NCI-H1436 treated with DMSO at 0.1 percent for 48 hours (cell line): ENCODE results near the gene KCNJ2.

Source experiments
- DNase-seq: peaks from one replicate; lab custom pipeline; 2025; lab: John Stamatoyannopoulos, UW

The KCNJ2 gene

DNA sequence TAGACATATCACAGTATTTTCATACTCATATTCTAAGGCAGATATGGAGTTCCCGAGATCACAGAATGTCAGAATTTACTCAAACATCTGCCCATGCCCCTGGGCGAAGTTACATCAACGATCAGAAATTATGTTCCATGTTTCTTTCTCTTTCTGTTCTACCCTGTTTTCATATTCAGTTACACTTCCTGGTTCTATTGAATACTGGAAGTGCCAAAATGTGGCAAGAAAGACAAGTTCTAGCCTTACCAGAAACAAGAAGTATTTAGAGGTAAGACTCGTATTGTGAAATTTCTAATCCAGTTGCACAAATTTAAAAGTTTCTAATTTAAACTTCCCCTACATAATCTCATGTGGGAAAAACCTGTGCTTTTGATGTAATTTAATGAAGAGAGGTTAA is 36.1 kb downstream of the KCNJ2 start:
- no peak for DNase-seq

DNA sequence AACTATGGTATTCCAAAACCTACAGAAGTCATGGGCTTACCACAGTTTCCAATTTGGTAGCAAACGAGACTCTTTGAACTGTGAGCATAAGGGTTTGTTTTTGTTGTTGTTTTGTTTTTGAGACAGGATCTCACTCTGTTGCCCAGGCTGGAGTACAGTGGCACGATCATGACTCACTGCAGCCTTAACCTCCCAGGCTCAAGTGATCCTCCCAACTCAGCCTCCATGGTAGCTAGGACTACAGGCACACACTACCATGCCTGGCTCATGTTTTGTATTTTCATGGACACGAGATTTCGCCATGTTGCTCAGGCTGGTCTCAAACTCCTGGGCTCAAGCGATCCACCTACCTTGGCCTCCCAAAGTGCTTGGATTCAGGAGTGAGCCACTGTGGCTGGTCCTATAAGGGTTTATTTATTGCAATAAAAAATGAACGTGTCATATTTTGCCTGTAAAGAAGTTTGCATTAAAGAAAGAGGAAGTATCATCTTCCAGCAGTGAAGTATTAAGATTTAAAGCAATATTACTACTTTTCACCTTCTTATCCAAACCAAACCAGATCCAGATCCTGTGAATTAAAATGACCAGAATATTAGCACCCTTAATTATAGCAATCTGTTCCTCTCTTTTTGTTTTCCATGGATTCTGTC is 37.2 kb downstream of the KCNJ2 start:
- no peak for DNase-seq

DNA sequence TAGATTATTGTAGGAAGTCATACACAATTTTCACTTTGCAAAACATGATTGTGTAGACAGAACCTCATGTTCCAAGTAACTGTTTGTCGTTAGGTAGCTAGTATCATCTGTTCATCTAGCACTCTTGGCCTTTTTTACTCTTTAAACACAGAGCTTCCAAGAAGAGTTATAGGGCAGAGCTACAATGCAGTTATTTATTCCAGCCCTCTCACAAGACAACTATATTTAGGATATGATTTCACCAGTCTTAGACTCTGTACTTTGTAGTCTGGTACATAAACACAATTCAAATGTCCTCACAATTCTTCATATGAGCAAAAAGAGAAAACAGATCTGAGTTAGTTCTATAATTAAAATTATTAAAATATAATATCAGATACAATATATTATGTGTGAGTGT is 37.9 kb downstream of the KCNJ2 start:
- DNase-seq = no peak

DNA sequence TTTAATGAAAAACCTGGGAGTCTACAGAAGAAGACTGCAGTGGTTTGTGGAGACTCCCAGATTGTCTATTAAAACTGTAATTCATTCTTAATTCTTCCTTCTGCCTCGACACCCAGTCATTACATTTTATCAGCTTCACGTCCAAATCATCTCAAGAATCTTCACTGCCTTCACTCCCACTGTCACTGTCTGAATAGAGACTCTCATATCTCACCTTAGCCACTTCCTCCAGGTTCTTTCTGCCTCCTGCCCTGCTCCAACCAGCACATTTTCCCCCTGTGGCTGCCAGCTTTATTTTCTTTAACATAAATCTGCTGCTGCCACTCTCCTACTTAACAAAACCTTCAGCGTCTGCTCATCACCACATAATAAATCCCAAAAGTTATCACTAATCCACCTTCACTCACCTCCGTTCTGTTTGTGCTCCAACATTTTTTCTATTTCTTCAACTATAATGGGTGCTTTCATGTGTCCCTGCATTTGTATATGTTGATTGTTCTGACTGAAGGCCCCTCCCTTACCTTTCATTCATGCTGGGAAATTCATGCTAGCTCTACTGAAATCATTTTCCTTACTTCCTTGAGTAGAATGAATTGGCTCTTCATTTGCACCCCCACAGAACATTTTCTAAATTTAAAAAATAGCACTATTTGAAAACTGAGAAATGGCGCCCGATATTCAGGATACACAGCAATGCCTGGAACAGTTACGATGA is 38.9 kb downstream of the KCNJ2 start:
- no peak for DNase-seq

DNA sequence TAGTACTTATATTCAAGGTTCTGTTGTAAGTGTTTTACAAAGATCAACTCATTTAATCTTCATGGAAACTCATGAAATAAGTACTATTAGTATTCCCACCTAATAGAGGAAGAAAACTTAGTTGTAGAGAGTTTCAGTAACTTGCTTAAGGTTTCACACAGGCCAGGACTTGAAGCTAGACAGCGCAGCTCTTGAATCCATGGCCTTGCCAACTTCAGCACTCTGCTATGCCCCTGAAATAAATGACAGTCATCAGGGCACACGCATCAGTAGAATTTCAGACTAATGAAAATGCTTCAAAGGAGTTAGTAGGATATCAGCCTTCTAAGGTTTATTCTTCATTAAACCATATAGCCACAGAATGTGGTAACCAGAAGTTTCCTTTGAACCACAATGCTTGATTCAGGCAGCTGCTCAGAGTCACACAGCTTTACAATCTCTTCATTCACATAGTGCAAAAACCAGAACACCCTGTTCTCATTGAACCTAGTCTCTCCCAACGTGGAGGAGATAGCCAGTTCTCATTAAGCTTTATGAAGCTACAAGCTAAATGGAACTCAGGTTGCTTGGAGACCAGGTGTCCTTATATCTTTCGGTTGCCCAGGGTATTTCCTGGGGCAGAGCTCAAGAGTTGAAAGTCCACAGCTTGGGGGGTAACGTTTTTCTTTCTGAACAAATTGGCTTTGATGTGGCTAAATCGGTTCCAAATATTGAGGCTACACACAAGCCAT is 39.7 kb downstream of the KCNJ2 start:
- no peak for DNase-seq

DNA sequence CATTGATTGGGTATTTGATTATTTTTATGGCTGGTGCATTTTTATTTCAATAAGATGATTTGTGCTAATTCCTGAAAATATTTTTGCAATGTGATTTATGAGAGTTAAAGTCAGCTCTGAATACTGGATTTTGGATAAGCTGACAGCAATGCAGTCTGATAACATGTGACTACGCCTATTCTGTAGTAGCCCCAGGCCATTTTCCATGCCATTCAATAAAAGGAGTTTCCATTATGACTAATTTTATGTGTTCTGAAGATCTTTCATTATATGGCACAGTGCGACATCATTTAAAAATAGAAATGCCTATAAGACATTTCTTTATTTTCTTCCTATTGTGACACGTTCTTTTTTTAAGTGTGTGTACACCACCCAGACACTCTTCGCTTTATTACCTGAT is 46.3 kb downstream of the KCNJ2 start:
- DNase-seq = no peak

DNA sequence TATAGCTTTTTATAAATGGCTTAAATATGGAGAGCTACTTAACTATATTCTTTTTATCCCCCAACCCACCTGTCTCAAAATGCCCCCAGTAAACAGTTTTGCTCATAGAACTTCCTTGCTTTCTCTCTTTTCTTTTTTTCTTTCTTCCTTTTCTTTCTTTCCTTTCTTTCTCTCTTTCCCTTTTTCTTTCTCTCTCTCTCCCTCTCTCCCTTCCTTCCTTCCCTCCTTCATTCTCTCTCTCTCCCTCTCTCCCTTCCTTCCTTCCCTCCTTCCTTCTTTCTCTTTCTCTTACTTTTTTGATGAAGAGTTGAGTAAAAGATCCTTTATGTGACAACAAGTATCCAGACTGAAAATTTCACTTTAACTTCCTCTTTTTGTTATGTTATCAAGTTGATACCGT is 48.2 kb downstream of the KCNJ2 start:
- no peak for DNase-seq

DNA sequence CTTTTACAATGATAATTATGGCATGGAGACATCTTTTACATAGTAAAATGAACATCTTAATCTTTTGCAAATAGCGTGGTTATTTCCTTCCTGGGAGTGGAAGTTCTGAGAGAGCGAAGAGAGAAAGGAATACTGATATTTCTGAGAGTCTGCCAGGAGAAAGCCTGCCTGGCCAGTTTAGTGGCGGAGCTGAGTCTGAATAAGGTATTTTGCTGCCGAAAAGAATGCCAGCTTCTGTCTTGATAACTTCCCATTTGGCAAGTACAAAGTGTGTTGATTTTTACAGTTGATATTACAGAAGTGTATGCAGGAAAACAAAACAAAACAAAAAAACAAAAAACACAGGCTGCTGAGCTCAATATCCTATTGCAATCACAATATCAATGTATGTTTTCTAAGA is 55.9 kb downstream of the KCNJ2 start:
- DNase-seq = no peak
